Measurements from ENCODE around the gene NAGA. TPM values are rescaled to one million over a fixed set of nuclear protein-coding genes. Genes with fewer than 3 reads are reported as not detected.

The NAGA gene
- total and polyA plus RNA-seq, 2 experiments from 2014 or later: 25.9 to 40.4 TPM

DNA sequence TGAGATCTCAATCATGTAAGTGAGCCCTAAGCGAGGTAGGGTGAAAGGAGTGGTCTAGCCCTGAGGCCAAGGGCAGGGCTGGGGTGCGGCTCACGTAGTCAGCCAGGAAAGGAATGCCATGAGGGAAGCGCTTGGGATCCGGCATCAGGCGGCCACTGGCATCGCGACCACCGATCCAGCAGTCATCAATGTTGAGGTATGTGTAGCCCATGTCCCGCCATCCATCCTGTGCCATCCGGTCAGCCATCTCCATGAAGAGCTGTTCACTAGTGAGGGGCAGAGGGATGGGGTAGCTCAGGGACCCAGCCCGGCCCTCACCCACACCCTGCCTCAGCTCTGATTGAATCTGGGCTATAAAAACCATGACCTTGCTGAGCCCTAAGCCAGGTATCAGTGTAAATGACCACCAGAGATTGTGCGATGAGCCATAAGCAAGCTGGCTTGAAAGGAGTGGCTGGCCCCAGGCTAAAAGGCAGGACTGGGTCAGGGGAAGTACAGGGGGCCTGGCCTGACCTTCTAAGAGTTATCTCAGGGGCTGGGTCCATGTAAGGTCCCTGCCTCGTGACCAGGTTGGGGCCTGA lies 2.9 kb downstream of the NAGA start:
- Histone ChIP-seq H3K79me2 (ENCODE audit: insufficient read depth) (no peaks in the 10 kb centered on the region; the same call in 1 of the 2 replicates), H3K4me1 (ENCODE audit: insufficient read depth) (peaks cover 13% of the 10 kb centered on the region), H4K20me1 (ENCODE audit: insufficient read depth) (no peaks in the 10 kb centered on the region), H2AFZ (no peak overlapping the region), H3K27me3 (replicated peaks; ENCODE audit: insufficient read depth) (no peaks in the 10 kb centered on the region), H3K4me2 (ENCODE audit: unreplicated experiment) (no peak overlapping the region), H3K9ac (no peak overlapping the region), H3K36me3 (ENCODE audit: low read depth) (no peaks in the 10 kb centered on the region), H3F3A (ENCODE audit: insufficient read depth) (peaks cover 9% of the 10 kb centered on the region; the same call in 1 of the 2 replicates), H3K9me2 (ENCODE audit: insufficient read depth) (no peaks in the 10 kb centered on the region), H3K4me3 (no peak overlapping the region), H3K27ac (no peak overlapping the region), H3K9me3 (ENCODE audit: low read depth) (no peaks in the 10 kb centered on the region)
- no peak for TF ChIP-seq EZH2 (IDR thresholded peaks at IDR 0.05; ENCODE audit: insufficient read depth, poor library complexity, severe bottlenecking)
- TF ChIP-seq EZH2phosphoT487 (IDR thresholded peaks at IDR 0.05; ENCODE audit: insufficient read depth, low read depth): no peak
- no peak for DNase-seq
- in situ Hi-C loops (cut with MboI): no loop called here
- WGBS, 2 experiments (ENCODE audit: low coverage in 1 of 2, low lambda C conversion rate in 2 of 2, missing lambda C conversion rate in 2 of 2): 91 to 92% methylated on average over 12 to 14 of the region's 14 CpGs

DNA sequence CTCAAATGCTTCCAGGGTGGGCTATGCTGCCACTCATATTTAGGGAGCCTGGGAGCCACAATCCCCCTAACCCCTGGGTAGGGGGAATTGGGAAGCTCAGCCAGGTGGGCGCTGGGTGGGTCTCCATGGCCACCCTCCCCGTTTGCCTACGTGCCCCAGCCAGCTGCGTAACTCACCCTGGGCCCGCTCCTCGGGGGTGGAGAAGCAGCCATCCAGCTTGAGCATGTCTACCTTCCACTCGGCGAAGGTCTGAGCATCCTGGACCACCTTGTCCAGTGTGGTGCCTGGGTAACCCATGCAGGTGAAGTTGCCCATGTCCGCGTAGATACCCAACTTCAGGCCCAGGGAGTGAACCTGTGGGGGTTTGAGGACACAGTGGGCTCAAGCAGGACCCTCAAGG lies 3.7 kb downstream of the NAGA start:
- Histone ChIP-seq H3F3A (ENCODE audit: insufficient read depth) (peaks cover 9% of the 10 kb centered on the region; the same call in 1 of the 2 replicates), H3K27me3 (replicated peaks; ENCODE audit: insufficient read depth) (no peaks in the 10 kb centered on the region), H3K4me2 (ENCODE audit: unreplicated experiment) (no peak overlapping the region), H3K36me3 (ENCODE audit: low read depth) (no peaks in the 10 kb centered on the region), H3K9me3 (ENCODE audit: low read depth) (no peaks in the 10 kb centered on the region), H3K9ac (no peak overlapping the region), H3K9me2 (ENCODE audit: insufficient read depth) (no peaks in the 10 kb centered on the region), H3K27ac (no peak overlapping the region), H3K4me3 (no peak overlapping the region), H2AFZ (no peak overlapping the region), H4K20me1 (ENCODE audit: insufficient read depth) (no peaks in the 10 kb centered on the region), H3K79me2 (ENCODE audit: insufficient read depth) (no peaks in the 10 kb centered on the region; the same call in 1 of the 2 replicates), H3K4me1 (ENCODE audit: insufficient read depth) (peaks cover 13% of the 10 kb centered on the region)
- TF ChIP-seq EZH2phosphoT487 (IDR thresholded peaks at IDR 0.05; ENCODE audit: insufficient read depth, low read depth) (no peak), EZH2 (IDR thresholded peaks at IDR 0.05; ENCODE audit: insufficient read depth, poor library complexity, severe bottlenecking) (no peak)
- in situ Hi-C loops (cut with MboI): no loop called here
- no peak for DNase-seq
- WGBS, 2 experiments (ENCODE audit: low coverage in 1 of 2, low lambda C conversion rate in 2 of 2, missing lambda C conversion rate in 2 of 2): 96 to 98% methylated on average over 10 of the region's 10 CpGs

DNA sequence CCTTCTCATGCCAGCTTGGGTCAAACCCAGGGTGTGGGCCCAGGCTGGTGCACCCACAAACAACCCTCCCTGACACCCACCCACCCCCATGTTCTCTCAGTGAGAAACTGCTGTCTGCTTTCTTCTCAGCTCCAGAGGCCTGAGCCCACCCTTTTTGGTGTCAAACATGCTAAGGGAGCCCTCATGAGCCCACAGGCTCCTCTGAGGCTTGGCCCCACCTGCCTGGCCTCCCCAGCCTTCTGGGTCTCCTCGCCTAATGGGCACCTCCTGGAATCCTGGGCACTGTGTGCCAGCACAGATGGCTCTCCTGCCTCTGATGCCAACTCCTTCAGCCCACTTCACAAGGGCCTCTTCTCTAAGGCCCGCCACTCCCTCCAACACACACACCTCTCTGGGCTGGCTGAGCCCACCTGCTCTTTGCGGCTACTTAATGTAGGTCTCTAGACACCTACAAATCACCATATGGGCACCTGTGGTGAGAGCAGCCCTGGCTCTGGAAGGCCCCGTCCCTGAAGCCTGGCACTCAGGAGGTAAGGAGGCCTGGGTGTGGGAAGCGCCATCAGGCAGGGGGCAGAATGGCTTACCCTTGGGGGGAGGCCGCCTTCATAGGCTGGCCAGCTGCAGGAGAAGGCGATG lies 4.4 kb downstream of the NAGA start:
- H3K9me2 ChIP-seq (ENCODE audit: insufficient read depth): no peaks in the 10 kb centered on the region
- TF ChIP-seq EZH2phosphoT487 (IDR thresholded peaks at IDR 0.05; ENCODE audit: insufficient read depth, low read depth): no peak
- no peak for TF ChIP-seq EZH2 (IDR thresholded peaks at IDR 0.05; ENCODE audit: insufficient read depth, poor library complexity, severe bottlenecking)
- H3F3A ChIP-seq (ENCODE audit: insufficient read depth): peaks cover 2% of the 10 kb centered on the region; the same call in 1 of the 2 replicates
- peaks cover 8% of the 10 kb centered on the region for H3K4me1 ChIP-seq (ENCODE audit: insufficient read depth)
- no peak overlapping the region for H3K4me3 ChIP-seq
- H3K27ac ChIP-seq: no peak overlapping the region
- DNase-seq: no peak
- no peaks in the 10 kb centered on the region for H3K27me3 ChIP-seq (replicated peaks; ENCODE audit: insufficient read depth)
- WGBS, 2 experiments (ENCODE audit: low coverage in 1 of 2, low lambda C conversion rate in 2 of 2, missing lambda C conversion rate in 2 of 2): 96 to 99% methylated on average over 7 of the region's 7 CpGs
- H3K9ac ChIP-seq: no peak overlapping the region
- no peaks in the 10 kb centered on the region for H3K36me3 ChIP-seq (ENCODE audit: low read depth)
- H2AFZ ChIP-seq: no peak overlapping the region
- H3K4me2 ChIP-seq (ENCODE audit: unreplicated experiment): no peak overlapping the region
- no peaks in the 10 kb centered on the region; the same call in 1 of the 2 replicates for H3K79me2 ChIP-seq (ENCODE audit: insufficient read depth)
- no peaks in the 10 kb centered on the region for H3K9me3 ChIP-seq (ENCODE audit: low read depth)
- H4K20me1 ChIP-seq (ENCODE audit: insufficient read depth): no peaks in the 10 kb centered on the region
- in situ Hi-C loops (cut with MboI): no loop called here

DNA sequence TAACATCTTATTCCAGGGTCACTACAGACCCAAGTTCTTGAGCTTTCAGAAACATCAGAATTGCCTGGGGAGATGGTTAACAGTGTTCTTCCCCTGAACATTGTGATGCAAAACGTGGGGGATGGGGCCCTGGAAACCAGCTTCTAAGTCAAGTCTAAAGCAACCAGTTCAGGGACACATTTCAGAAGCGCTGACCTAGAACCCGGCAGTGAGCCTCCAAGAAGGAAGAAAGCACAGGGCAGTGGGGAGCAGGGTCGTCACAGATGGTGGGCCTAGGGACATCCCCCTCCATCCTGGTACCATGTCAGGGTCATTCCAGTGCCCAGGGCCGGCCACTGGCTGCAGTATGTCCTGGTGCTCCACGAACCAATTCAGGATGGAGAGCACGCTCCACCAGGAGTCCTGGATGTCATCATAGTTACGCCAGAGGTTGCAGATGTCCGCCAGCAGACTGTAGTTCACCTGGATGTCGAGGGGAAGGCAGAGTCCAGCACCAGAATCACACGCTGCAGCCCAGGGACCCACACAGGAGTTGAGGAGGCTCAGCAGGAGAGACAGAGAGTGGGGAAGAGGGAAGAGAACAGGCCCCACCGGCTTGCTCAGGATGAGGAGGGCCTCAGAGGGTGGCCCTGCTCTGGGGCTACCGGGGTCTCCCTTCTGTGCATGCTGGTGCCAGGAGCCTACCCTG lies 5.0 kb downstream of the NAGA start:
- in situ Hi-C loops (cut with MboI): no loop called here
- Histone ChIP-seq H3K79me2 (ENCODE audit: insufficient read depth) (no peaks in the 10 kb centered on the region; the same call in 1 of the 2 replicates), H3K4me3 (no peak overlapping the region), H3K27ac (no peak overlapping the region), H3K4me1 (ENCODE audit: insufficient read depth) (peaks cover 7% of the 10 kb centered on the region), H3K9ac (no peak overlapping the region), H3K27me3 (replicated peaks; ENCODE audit: insufficient read depth) (no peaks in the 10 kb centered on the region), H3F3A (ENCODE audit: insufficient read depth) (no peaks in the 10 kb centered on the region), H3K36me3 (ENCODE audit: low read depth) (no peaks in the 10 kb centered on the region), H2AFZ (no peak overlapping the region), H4K20me1 (ENCODE audit: insufficient read depth) (no peaks in the 10 kb centered on the region), H3K9me2 (ENCODE audit: insufficient read depth) (no peaks in the 10 kb centered on the region), H3K4me2 (ENCODE audit: unreplicated experiment) (no peak overlapping the region), H3K9me3 (ENCODE audit: low read depth) (no peaks in the 10 kb centered on the region)
- DNase-seq: no peak
- TF ChIP-seq EZH2 (IDR thresholded peaks at IDR 0.05; ENCODE audit: insufficient read depth, poor library complexity, severe bottlenecking): no peak
- 85 to 91% methylated on average over 13 of the region's 13 CpGs for WGBS, 2 experiments (ENCODE audit: low coverage in 1 of 2, low lambda C conversion rate in 2 of 2, missing lambda C conversion rate in 2 of 2)
